NCI-H226 (cell line): ENCODE data around the gene RNF214.

ENCODE experiments used
- DNase-seq: peaks from one replicate; pipeline ENCODE4 v3.0.0-alpha.2; 2015

The RNF214 gene

GRCh38 chr11:117287668-117288067 lies 55.2 kb downstream of the RNF214 start:
- DNase-seq: no peak

DNA sequence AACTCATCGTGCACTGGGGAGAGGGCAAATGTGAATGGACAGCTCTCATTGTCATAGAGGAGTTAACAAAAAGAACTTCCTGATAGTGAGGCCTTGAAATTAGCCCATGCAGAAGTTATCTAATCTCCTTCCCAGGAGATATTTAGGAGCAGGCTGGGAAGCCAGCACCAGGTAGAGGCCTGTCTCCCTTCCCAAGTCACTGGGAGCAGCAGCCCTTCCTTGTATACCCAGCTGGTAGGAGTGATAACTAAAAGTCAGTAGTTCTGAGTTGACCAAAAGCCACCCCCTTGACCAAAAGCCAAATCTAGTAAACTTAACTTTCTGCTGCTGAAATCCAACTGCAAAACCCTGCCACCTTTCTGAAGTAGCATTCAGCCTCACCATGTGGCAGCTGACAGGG lies 57.3 kb downstream of the RNF214 start:
- no peak for DNase-seq

GRCh38 chr11:117290809-117291396 lies 58.4 kb downstream of the RNF214 start, which contains the start of gene BACE1-AS:
Gene BACE1-AS, plus strand, starts transcription at chr11:117291346.
- no peak for DNase-seq

GRCh38 chr11:117292616-117293015 lies 60.1 kb downstream of the RNF214 start:
- no peak for DNase-seq

DNA sequence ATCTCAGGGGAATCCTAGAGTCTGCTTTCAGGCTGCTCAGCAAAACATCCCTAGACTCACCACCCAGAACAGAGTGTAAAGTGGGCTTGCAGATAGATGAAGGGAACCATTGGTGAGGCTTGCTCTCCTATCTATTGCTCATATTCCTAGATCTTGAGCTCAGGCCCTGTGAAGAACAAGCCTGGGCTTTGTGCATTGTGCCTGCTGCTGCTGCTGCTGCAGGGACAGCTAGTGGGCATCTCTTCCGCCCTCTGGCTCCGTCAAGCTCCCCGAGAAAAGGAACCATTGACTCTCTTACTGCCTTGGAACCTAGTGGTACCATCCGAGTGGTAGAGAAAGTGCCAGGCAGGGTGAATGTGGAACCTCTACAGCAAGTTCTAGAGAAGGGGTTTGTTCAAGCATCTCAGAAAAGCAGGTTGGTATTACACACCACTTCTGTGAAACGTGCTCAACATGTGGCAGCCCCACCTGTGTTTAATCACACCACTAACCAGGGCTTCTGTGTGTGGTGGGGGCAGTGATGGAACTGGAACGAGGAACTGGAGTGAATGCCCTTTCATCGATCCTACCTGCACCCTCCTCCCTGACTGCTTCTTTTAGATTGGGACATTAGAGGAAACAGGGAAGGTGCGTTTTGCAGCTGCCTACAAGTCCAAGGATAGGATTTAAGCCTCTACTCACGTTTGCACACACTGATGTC lies 63.1 kb downstream of the RNF214 start:
- DNase-seq: no peak

- no peak for DNase-seq
Measured at GRCh38 chr11:117296881-117297280, 64.4 kb downstream of the RNF214 start.

DNA sequence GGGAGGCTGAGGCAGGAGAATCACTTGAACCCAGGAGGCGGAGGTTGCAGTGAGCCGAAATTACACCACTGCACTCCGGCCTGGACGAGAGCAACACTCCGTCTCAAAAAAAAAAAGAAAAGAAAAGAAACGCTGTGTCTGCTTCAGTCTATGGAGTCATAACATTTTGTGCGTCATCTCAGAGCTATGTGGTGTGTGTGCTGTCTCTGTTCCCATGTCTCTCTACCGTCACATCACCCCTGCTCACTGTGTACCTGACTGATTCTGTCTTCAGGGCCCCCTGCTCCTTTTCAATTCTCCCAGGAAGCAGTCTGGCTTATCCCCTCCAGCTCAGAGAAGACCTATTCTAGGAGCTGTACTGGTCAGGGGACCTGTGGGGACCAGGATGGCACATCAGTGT lies 65.7 kb downstream of the RNF214 start:
- DNase-seq: no peak

DNA sequence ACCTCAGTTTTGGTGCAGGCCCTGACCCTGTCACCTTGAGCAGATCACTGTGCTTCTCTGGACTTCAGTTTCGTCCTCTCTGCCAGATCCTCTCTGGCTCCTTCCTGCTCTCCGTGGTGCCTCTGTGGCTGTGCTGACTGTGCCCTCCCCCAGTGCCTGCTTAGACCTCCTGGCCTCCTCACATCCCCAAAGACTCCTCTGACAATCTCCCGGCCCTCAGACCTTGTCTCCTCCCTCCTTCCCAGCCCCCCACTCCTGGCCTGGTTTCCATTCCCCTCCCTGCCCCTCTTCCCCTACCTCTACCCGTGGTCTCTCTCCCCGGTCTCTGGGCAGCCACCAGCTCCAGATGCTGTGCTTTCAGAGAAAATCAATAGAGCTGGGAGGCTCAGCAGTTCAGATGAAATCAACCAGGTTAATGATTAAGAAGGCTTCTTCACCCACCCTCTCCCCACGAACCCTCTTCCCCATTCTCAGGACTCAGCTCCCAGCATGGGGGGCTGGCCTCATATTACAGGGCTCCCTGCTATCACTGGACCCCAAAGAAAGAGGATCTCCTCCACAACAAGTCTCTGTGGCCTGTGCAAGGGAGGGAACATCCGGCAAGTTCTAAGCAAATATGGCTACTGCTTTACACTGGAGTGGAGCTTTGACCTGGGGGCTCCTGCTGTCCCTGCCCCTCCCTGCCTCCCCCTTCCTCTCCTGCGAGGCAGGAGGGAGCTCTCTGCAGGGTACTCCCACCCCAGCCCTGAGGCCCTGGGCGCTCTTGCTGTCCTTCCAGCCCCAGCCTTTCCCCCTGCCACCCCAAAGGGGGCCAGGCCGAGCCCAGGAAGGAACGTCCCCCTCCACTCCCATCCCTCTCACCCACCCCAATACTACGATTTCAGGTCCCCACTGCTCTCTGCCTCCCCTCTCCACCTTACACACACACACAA lies 67.1 kb downstream of the RNF214 start:
- DNase-seq: no peak

- DNase-seq: no peak
Measured at GRCh38 chr11:117300283-117300663, 67.8 kb downstream of the RNF214 start.

GRCh38 chr11:117300773-117301172 lies 68.3 kb downstream of the RNF214 start:
- no peak for DNase-seq

DNA sequence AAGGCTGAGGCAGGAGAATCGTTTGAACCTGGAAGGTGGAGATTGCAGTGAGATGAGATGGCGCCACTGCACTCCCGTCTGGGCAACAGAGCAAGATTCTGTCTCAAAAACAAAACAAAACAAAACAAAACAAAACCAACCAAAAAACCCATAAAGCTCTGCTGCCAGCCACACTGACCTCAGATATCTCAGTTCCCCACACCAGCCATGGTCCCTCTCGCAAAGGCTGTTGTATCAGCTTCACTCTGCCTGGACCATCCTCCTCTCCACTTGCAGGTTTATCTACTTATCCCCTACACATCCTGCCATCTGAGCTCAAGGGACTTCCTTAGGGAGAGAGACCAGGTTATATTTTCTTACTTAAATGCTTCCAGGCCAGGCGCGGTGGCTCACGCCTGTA lies 69.8 kb downstream of the RNF214 start:
- no peak for DNase-seq

DNA sequence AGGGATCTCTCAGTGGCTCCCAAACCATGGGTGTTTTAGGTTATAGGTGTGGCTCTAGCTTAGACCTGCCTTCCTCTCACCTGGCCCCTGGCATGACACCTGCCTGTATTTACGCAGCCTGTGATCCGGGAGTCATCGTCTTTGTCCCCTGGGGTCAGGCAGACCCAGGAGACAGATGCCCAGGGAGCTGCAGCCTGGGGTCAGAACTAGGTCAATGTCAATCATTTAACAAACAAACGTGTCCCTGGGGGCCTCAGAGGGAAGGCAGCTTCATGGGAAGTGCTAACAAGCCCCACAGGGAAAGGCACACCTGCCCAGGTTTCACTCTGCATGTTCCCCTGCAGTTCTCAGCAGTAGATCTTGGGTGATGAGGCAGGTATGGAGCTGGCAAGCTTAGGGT lies 70.6 kb downstream of the RNF214 start:
- DNase-seq: no peak

DNA sequence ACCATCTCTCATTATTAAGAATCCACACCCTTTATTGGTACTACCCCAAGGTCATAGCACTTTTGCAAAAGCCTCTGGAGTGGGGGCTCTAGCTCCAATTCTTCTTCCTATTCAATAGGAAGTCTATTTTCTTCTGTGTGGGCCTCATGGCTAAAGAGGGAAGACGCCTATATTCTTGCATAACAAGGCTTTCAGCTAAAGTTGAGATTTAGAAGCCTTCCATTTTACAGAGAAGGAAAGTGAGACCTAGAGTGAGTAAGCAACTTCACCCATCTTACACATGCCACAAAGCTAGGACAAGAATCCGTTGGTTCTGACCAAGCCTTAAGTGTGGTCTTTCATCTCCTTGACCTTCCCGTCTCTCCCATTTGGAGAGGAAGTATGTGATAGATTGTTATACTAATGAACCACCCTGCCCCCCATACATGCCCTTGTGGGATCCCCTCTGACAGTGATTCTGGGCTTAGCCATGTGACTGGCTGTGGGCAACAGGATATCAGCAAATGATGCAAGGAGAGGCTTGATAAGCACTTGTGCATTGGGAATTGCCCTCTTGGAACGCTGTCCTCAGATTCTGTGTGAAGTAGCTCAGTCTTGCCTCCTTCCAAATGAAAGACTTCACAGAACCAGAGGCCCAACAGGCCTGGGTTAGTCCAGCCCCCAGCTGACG lies 71.3 kb downstream of the RNF214 start:
- no peak for DNase-seq

DNA sequence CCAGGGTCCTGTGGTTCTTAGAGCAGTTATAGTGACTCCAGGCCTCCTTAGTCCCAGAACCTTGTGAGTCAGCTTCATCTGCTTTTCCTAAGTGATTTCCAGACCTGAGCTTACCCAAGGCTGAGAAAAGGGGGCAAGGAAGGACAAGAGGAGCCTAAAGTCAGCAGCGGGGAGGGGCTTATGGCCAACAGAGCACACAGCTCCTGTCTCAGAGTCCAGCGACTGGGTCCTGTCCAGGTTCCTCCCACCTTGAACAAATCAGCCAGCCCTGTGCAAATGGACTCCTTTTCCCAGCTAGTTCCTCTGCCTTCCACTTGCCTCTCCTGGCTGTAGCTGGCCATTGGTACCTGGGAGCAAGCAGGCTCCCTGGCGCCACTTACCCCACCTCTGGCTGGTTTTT lies 72.7 kb downstream of the RNF214 start:
- no peak for DNase-seq

DNA sequence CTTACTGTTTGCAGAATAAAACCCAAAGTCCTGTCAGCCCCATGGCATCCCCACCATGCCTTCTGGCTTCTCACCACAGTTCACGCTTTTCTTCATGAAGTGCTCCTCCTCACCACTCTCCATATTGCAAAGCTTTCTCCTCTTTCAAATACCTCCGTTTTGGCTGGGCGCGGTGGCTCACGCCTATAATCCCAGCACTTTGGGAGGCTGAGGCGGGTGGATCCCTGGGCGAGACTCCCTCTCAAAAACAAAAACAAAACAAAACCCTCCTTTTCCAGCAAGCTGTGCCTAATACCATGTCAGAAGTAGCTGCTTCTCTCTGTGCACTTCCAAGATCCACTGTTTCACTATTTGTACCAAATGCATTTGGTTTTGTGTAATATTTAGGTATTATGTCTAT lies 76.8 kb downstream of the RNF214 start:
- no peak for DNase-seq

GRCh38 chr11:117313091-117313490 lies 80.6 kb downstream of the RNF214 start:
- no peak for DNase-seq

- no peak for DNase-seq
Measured at GRCh38 chr11:117313828-117314768, 81.6 kb downstream of the RNF214 start.

DNA sequence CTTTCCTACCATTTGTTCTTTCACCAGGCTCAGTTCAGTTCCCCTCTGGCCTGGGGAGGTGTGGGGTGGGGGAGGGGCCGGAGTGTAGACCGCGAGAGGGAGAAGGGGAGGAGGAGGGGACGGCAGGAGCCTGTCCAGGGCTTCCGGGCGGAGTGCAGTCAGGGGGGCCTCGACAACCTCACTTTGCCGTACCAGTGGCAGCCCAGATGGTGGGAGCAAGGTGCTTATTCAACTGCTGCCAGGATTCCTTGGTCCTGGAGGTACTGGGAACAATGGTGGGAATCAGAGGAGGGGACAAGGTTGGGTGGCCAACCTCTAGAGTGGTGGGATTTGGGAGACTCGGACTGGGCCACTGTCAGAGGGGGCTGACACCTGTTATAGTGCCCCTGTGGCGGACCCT lies 82.4 kb downstream of the RNF214 start:
- DNase-seq: no peak

DNA sequence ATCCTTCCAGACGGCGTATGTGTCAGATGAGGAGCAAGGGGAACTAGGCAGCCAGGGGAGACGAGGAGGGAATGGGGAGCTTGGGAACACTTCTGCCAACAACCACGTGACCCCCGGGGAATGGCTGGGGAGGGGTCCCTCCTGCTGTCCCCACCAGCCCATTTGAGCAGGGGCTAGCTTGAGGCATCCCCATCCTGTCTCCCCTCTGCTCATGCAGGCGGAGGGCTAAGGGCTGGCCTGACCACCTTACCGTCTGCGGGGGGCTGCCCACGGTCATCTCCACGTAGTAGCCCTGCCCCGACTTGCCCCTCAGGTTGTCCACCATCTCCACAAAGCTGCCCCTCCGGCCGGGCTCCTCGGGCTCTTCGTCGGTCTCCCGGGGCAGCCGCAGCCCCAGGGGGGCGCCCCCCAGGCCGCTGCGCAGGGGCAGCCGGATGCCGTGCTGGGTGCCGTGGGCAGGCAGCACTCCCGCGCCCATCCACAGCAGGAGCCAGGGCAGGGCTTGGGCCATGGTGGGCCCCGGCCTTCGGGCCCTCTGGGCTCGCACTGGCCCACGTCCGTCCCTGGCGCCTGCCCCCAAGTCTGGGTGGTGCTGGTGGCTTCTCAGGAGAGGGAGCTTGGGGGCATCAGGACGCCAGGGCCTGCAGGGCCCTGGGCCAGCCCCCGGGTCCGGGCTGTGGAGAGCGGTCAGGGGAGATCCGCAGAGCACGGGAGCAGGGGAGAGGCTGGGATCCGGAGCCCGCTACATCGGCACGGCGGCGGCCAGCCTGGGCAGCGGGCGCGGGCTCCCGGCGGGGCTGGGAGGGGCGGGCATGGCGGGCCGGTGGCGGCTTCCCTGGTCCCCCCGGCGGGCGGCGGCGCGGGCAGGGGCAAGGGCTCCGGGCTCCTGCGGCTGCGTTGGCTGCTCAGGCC lies 83.1 kb downstream of the RNF214 start:
- DNase-seq: no peak

- peak; percentile 85 for DNase-seq
Measured at GRCh38 chr11:117316197-117316961, 83.9 kb downstream of the RNF214 start, which contains the start of gene BACE1. Gene BACE1, minus strand, starts transcription at chr11:117316256. Its CDS starts 461 bp downstream, at chr11:117315795.
